HL-60/S4 treated with phorbol 12-myristate 13-acetate at 8.2 ng/mL for 4 days and 3 days (cell line): ENCODE measurements around the gene BMPR1B.

Experiments used
- in situ Hi-C: fragments of 300-500 bp; cut with MboI; formaldehyde crosslinking; loops from 2 replicates; pipeline ENCODE4 v1.15.0; 2022; ENCODE audit warnings: low sequenced_read_pairs

The BMPR1B gene

DNA sequence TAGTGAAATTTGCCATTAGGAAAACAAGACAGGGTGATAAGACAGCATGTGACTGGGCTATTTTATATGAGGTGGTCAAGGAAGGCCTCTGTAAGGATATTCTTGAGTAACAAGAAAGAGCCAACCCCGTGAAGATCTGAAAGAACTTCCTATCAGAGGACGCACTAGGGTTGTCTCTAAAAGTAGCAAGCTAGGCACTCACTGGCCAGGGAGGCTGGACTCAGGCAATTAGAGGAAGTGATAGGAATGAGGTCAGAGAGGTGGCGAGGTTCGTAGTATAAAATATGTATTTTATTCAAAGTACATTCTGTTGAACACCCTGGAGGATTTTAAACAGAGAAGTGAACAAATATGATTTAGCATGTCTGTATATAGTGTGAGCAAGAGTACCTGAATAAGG is 4.6 kb downstream of the BMPR1B start:
- in situ Hi-C loops: no loop called here

DNA sequence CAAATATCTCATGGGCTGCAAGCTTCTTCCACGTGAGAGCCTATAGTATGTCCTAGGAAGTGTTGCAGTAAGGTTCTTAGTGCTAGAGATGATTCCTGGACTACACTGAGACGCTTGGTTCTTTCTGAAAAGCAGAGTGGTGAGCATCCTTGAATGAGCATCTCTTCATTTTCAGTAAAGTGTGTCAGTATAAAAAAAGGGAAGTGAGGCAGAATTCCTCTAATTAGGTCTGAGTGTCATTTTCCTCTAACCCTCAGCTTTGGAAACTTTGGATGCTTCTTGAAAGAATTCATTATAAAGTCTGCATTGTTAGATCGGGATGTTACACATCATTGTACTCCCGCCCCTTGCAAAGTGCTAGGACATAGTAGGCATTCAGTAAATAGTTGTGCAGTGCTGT is 5.2 kb downstream of the BMPR1B start:
- in situ Hi-C loops: no loop called here

DNA sequence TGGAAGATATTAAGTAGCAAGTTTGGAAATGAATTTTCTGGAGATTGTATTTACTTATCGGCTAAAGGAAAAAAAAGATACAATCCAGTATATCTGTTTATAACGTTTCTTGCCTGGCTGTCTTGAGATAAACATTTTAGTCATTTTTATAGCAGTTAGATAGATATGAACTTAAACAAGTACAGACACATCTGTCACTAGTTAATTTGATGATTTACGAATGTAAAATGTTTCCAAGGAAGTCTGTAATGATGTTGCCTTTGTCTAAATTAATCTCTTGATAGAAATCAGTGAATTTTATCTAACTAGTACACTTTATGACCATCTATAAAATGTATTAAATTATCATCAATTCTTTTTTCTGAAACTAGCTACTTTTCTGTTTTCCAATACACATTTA is 5.7 kb downstream of the BMPR1B start:
- in situ Hi-C loops: no loop called here

DNA sequence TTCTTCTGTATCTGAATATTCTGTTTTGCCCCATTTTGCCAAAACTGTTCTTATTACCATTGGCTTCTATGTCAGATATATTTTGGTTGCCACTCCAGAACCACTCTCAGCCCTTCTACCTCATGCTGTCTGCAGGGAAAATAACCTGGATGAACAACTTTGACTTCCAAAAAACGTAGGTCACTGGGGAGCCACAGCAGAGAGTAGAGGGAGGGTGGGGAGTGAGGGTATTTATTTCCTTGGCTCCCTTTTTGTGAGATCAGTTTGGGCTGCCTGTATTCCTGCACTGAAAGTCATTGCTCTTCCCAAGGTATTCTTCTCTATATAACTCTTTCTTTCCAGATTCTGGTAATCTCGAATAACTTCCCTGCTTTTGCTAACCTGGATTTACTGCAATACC is 6.3 kb downstream of the BMPR1B start:
- in situ Hi-C loops: no loop called here

DNA sequence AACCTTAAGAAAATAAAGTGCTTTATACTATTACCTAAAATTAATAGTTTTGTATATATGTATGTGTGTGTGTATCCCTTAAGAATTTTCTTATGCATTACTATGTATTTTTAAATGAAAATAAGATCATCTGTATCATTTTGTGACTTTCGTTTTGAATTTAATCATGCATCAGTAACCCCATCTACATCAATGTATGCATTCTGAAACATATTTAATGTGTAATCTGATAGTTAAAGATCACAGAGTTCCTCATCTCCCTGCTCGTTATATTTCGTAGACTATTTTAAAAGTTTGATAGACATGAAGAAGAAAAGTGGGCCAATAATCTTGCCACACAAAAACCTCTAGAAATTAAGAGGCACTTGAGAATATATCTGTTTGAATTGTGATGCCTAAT is 7.4 kb downstream of the BMPR1B start:
- in situ Hi-C loops: no loop called here

DNA sequence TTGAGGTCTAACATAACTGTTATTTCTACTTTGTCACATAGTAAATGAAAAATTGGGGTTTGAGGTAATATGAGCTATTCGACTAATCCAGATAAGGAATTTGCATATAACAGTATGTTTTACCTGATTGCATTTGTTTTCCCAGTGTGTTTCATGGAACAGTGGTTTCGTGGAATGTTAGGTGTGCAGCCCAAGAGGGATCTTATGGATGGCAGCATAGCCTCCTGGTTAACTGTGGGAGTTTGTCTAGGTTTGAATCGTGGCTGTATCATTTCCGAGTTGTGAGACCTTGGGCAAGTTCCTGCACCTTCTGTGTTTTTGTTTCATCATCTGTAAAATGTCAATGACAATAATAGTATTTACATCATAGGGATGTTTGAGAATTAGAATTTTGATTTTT is 7.9 kb downstream of the BMPR1B start:
- in situ Hi-C loops: no loop called here

DNA sequence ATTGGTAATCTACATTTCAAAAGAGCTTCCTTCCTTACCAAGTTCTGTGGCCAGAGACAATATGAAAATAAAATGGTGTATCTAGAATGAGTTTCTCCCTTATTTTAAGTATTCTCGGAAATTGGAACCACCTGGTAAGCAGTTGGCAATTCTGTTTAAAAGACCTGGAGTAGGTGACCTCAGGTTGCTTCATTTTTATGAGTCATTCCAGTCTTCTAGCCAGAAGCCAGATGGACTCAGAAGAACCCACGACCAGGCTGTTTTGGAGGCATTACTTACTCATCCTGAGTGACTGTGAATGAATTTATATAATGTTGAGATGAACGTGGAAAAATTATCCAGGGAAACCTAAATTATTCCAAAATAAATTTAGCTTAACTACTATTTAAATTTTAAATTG is 9.1 kb downstream of the BMPR1B start:
- in situ Hi-C loops: no loop called here

DNA sequence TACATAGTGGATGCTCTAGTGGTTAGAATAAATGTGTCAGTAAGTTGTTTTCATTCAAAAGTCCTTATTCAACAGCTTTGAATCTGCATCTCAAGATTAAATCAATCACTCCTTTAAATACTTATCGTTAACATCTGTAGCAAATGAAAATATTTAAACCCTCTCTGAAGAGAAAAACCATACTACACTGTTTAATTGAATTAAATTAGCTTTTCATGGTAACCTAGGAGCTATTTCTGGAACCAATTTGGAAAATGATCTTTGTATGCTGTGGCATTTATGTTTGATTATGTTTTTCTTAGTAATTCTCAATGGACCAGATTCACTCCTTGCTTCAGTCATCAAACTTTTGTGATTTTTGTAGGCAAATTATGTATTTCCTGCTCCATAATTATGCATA is 9.7 kb downstream of the BMPR1B start:
- in situ Hi-C loops: no loop called here

DNA sequence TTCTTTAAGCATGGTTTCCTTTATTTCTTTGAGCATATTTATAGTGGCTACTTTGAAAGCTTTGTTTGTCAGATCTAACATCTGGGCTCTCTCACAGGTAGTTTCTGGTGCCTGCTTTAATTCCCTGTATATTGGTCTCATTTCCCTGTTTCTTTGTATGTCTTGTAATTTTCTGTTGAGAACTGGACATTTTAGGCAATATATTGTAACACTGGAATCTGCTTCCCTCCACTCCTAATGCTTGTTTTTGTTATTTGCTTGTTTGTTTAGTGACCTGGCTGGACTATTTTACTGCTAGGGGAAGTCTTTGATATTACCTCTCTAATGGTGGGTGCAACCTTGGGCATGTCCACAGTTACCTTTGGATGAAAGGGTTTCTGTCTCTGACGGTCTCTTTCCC is 25.0 kb downstream of the BMPR1B start:
- in situ Hi-C loops: no loop called here

DNA sequence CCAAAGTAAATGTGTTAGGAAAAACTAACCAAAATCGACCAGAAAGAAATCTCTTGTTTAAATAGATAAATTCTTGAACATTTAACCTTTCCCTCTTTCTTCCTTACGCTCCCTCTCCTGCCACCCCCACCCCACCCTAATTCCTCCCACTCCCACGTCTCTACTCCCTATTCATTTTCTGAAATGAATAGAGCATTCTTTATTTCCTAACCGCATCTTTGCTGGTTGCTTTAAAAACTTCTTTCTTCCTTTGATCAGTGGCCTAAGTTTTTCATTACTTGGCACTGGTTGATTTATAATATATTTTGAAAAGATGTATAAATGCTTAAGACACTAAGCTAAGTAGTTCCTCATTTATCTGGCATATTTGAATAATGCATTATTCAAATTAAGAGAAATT is 33.9 kb downstream of the BMPR1B start:
- in situ Hi-C loops: no loop called here

DNA sequence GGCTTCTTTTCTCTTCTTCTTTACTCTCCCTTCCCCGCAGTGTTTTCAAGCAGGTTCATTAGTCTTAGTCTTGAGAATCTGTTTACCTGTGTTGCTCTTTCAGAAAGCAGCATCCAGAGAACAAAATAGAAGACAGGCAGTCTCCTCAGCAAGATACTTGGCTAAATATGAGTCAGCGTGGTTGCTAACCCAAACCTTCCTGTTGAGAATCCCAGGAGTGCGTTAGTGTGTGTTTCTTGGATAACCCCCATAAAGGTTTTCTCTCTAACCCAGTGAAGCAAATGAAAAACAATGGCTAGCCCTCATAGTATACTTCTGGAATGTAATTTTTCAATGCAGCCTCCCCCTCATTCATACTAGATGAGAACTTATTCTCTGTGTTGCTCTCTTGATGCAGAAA is 41.1 kb downstream of the BMPR1B start:
- in situ Hi-C loops: no loop called here

DNA sequence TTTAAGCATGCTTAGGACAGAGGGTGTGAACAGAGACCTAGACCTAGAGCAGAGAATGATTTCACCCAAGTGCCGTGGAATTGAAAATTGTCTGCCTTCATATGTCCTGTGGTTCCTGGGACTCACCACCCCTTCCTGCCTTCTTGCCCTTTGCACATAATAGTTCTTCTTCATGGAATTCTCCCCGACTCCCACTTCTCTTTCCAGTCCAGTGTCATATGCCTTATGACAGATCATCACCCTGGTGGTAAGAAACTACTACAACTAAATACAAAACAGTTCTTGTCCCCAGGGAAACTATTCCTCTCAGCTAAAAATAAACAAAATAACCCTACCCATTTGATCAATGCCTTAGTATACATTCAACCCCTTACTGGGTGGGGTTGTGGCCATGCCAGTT is 43.3 kb downstream of the BMPR1B start:
- in situ Hi-C loops: no loop called here

DNA sequence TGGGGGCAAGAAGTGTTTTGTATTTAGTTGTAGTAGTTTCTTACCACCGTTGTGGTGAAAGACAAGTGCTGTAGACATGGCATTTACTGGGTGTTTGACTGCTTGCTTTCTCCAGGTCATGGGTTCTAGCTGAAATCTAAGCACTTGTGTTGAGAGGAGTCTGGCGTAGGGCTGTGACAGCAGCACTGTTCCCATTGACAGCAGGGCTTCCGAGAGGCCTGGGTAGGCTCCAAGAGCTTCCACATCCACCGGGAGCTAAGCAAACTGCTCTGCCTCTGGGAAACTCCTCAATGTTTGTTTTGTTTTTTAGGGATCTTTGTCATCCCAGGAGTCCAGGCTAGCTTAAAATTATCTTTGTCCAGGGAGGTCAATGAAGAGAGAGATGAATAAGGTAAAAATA is 44.3 kb downstream of the BMPR1B start:
- in situ Hi-C loops: no loop called here

DNA sequence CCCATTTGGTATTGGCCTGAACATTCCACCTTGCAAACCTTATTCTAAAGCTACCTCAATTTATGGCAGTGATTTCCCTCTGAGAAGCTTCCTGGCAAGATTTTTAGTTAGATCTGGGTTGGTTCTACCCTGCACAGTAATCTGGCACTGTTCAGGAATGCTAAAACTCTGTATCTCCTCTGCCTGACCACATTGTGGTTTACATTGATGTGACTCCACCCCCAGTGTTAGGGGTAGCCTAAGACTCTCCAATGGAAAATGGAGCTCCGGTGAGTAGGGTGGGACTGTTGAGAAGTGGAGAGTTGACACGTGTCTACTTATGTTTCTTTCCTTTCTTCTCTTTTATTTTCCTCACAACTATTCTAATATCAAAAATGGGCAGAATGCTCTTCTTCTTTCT is 45.4 kb downstream of the BMPR1B start:
- in situ Hi-C loops: no loop called here

DNA sequence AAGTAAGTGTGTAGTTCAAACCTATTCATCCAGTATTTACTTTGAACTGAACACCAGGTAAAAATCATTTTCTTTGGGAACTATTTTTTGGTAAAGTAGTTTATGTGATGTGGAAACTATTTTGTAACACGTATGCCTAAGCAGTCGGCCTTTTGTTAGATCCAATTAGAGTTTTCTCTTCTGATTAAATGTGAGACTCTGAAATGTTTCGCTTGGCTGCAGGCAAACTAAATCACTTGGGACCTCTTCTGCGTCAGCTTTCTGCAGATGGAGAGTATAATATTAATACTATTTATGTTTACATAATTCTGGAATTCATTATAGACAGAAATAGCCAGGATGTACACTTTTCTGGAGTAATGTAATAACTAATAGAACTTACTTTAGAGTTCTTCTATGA is 46.9 kb downstream of the BMPR1B start:
- in situ Hi-C loops: no loop called here

DNA sequence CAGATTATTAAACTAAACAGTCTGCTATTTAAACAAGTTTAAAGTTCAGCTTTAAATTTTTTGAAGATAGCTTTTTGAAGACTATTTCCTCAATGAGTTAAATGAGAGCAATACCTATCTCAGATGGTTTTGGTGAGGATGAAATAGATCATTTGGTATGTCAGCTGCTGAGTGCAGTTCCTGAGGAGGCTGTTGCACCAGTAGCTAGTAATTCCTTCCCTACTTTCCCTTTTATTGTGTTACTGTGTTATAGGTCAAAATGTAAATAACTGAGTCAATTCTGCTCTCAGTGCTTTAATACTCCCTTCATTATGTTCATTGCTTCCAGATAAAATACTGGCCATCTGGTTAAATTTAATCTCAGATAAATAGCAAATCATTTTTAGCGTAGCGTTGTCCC is 48.6 kb downstream of the BMPR1B start:
- in situ Hi-C loops: no loop called here

DNA sequence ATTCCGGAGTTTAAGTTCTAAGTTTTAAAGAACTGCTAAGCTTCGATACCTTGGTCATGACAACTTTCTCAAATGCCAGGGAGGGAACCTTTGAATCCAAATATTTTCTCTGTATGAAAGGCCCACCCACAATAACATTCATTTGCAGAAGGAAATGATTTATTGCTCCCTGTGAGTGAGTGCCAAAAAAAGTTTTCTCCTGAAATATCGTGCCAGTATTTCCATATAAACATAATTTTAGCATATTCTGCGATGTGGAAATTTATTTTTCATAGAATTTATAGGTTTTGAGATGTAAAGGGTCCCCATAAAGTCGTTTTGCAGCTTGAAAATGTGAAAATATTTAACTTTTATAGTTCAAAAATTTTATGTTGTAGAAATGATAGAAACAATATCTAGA is 53.9 kb downstream of the BMPR1B start:
- in situ Hi-C loops: no loop called here

DNA sequence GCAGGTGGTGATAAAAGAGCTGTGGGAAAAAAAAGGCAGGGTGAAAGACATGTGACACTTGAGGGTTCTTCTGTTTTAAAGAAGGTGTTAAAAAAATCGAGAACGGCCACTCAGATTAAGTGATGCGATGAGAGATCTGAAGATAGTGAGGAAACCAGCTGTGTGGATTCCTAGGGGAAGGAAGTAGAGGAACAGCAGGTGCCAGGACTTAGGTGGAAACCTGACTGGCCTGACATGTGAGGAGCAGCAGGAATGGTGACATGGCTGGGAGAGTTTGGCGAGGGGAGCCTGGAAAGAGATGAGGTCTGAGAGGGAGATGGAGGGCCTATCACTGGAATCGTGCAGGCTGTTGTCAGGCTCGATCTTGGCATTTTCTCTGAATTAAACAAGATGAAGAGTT is 55.5 kb downstream of the BMPR1B start:
- in situ Hi-C loops: no loop called here

DNA sequence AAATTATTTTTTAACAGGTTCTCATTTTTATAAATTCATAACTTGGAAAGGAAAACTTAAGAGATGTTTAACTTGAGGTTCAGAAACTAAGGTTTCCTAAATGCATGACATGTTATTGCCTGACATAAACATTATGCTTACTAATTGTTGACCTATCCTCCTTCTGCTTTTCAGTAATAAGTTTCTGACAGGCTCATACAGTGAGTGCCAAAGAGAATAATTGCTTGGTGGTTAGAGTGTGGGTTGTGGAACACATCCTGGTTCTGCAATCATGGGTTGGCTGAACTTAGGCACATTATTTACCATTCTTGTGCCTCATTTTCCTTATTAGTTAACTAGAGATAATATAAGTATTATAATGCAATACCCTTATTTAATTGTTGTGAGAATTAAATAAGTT is 56.5 kb downstream of the BMPR1B start:
- in situ Hi-C loops: no loop called here

DNA sequence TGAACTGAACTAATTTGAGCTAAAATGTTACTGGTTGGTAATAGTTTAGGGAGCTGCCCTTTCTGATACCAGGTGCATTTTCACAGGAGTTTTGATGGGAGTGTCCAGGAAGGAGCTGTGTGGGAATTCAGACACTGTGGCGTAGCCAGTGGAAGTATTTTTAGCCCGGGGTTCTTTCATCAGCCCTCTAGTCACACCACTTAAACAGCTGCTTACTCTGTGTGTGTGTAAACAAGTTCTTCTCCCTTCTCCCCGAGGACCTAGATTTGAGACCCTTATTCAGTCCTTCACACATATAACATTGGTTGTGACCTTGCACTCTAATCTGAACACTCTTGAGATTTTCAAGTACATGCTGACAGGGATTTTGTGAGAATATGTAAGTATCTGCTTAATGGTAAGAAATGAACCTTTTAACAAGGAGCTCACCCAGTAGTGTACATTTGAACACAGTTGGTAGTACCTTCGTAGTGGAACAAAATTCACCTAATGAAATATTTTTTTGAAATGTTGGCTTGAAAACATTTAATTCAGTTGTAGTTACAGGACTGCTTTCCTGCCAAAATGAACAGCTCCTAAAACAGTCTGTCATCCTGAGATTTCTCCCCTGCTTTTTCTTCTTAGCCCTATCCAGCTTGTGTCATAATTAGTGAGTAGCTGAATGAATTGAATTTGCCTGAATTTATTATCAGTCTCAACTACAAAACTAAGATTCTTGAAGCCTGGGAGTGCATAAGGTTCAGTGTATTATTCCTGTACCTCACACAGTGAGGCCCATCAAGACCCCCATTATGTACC is 61.8 kb downstream of the BMPR1B start:
- in situ Hi-C loops: no loop called here

DNA sequence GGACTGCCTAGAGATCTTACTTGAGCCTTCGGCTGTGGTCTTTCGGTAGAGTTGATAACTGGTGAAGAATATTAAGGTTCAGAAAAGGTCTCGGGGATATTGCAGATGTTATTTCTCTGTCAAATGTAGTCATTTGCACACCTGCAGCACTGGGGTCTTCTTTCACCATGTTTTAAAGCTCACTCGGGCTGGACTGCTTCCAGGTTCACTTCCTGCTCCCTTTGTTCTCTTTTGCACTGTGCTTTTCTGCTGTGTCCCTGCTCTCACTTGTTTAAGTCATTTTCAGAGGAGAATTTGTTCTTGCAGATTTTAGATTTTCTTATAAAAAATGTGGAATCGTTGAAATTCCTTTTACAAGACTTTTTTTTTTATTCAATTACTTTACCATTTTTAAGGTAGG is 68.5 kb downstream of the BMPR1B start:
- in situ Hi-C loops: no loop called here

DNA sequence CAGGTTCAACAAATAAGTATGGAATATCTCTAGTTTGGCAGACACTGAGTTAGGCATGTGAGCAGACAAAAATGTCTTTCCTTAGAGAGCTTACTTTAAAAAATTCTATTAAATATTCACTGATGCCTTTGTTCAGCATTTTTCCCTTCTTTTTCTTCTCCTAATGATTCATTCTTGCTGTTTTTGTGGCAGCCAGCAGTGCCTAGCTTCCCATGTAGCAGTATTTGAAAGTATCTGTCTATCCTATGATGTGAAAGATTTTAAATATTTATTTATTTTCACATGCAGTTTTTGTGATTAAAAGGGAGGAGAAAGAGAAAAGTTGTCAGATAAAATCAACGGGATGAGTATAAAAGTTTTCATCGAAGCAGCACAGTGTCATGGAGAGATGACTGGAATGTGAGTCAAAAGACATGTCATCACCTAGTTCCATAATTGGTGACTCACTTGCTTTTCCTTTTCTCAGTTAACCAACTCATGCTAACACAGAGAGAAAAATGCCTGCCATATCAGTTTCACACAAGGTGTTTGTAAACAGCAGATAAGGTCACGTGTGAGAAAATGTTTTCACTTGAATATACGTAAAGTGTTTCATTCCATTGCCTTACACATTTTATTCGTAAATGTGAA is 69.8 kb downstream of the BMPR1B start:
- in situ Hi-C loops: no loop called here

DNA sequence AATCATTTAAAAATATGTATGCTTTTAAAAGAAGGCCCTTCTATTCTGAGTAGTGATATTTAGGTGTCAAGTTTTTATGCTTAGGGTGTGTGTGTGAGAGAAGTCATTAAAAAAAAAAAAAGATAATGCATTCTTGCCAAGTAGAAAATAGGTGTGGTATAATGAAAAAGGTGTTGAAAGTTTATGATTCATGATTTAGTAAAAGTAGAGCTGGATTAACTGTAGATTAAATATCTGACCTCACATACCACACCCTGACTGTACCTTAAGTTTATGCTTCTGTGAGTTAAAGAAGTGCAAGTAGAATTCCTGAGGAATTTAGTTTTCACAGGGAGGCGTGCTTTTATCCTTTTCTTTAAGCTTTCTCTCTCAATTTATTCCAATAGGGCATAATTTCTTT is 71.1 kb downstream of the BMPR1B start:
- in situ Hi-C loops: no loop called here
